Measurements from ENCODE around the gene SH2B3.

Gene SH2B3

GRCh38 chr12:111424793-111425251, 19.1 kb downstream of the SH2B3 start:
- H3K27ac ChIP-seq: no peak overlapping the region
- DNase-seq (ENCODE audit: low read depth, low spot score): no peak

- DNase-seq (ENCODE audit: low read depth, low spot score): no peak
- H3K27ac ChIP-seq: no peak overlapping the region
Measured at GRCh38 chr12:111425655-111426054, 19.9 kb downstream of the SH2B3 start.

- no peak overlapping the region for H3K27ac ChIP-seq
- DNase-seq (ENCODE audit: low read depth, low spot score): no peak
Measured at GRCh38 chr12:111426344-111427185, 20.8 kb downstream of the SH2B3 start.

- no peak overlapping the region for H3K27ac ChIP-seq
- no peak for DNase-seq (ENCODE audit: low read depth, low spot score)
Measured at GRCh38 chr12:111427417-111428074, 21.8 kb downstream of the SH2B3 start.

- no peak overlapping the region for H3K27ac ChIP-seq
- DNase-seq (ENCODE audit: low read depth, low spot score): no peak
Measured at GRCh38 chr12:111428081-111428727, 22.5 kb downstream of the SH2B3 start.

- no peak for DNase-seq (ENCODE audit: low read depth, low spot score)
- H3K27ac ChIP-seq: no peak overlapping the region
Measured at GRCh38 chr12:111428728-111429175, 23.0 kb downstream of the SH2B3 start.

GRCh38 chr12:111429828-111430432, 24.2 kb downstream of the SH2B3 start:
- no peak for DNase-seq (ENCODE audit: low read depth, low spot score)
- H3K27ac ChIP-seq: no peak overlapping the region

GRCh38 chr12:111430433-111431353, 25.0 kb downstream of the SH2B3 start:
- DNase-seq (ENCODE audit: low read depth, low spot score): no peak
- H3K27ac ChIP-seq: no peak overlapping the region

- H3K27ac ChIP-seq: no peak overlapping the region
- DNase-seq (ENCODE audit: low read depth, low spot score): no peak
Measured at GRCh38 chr12:111431772-111432171, 26.0 kb downstream of the SH2B3 start.

GRCh38 chr12:111434049-111434448, 28.3 kb downstream of the SH2B3 start:
- no peak for DNase-seq (ENCODE audit: low read depth, low spot score)
- H3K27ac ChIP-seq: peak overlapping the region; percentile 6

- H3K27ac ChIP-seq: peak overlapping the region; percentile 6
- DNase-seq (ENCODE audit: low read depth, low spot score): no peak
Measured at GRCh38 chr12:111434680-111435338, 29.1 kb downstream of the SH2B3 start.

GRCh38 chr12:111435661-111436201, 30.0 kb downstream of the SH2B3 start:
- H3K27ac ChIP-seq: no peak overlapping the region
- DNase-seq (ENCODE audit: low read depth, low spot score): no peak

- no peak overlapping the region for H3K27ac ChIP-seq
- no peak for DNase-seq (ENCODE audit: low read depth, low spot score)
Measured at GRCh38 chr12:111436266-111436665, 30.5 kb downstream of the SH2B3 start.

GRCh38 chr12:111436811-111437210, 31.1 kb downstream of the SH2B3 start:
- H3K27ac ChIP-seq: peak overlapping the region; percentile 77

GRCh38 chr12:111437816-111438454, 32.2 kb downstream of the SH2B3 start:
- peak; percentile 40 for DNase-seq (ENCODE audit: low read depth, low spot score)
- H3K27ac ChIP-seq: peak overlapping the region; percentile 77

More at GRCh38 chr12:111436811-111437210, 31.1 kb downstream of the SH2B3 start:
- no peak for DNase-seq (ENCODE audit: low read depth, low spot score)

- H3K27ac ChIP-seq: peak overlapping the region; percentile 77
- peak; percentile 22 for DNase-seq (ENCODE audit: low read depth, low spot score)
Measured at GRCh38 chr12:111438481-111438880, 32.8 kb downstream of the SH2B3 start.

- H3K27ac ChIP-seq: no peak overlapping the region
- no peak for DNase-seq (ENCODE audit: low read depth, low spot score)
Measured at GRCh38 chr12:111439657-111440151, 34.0 kb downstream of the SH2B3 start.

GRCh38 chr12:111440152-111440551, 34.4 kb downstream of the SH2B3 start:
- no peak overlapping the region for H3K27ac ChIP-seq

More at GRCh38 chr12:111440152-111440551, 34.4 kb downstream of the SH2B3 start:
- no peak for DNase-seq (ENCODE audit: low read depth, low spot score)

Data from epithelial cell of prostate (primary cell).